ENCODE results near the gene WWC2. TPM values are rescaled to one million over a fixed set of nuclear protein-coding genes. Genes with fewer than 3 reads are reported as not detected.

Gene WWC2
- total and polyA plus RNA-seq, 2 donors (not counting 3 experiments of a cell fraction or from before 2014, with no cell fraction given): 12.9 to 52.2 TPM

GRCh38 chr4:183071222-183071621 lies 27.8 kb upstream of the WWC2 start:
- CTCF ChIA-PET: interaction anchor here (0.9 to 6.6 kb wide), 6 partner anchors 10 to 190 kb away, joined by 3 to 162 read pairs (median 9); no protein-coding TSS in a partner anchor
- no peak overlapping the region for H3K9ac ChIP-seq (replicated peaks; ENCODE audit: extremely low read depth, insufficient read depth, low read length)
- no peak overlapping the region for H3K27ac ChIP-seq (ENCODE audit: insufficient read depth, low read depth, low read length)

More at GRCh38 chr4:183071222-183071621, 27.8 kb upstream of the WWC2 start:
- intact Hi-C loops (cut with micrococcal nuclease): loop anchor here (10.0 kb wide), 1 partner anchor 1926 kb away; no protein-coding TSS in a partner anchor
- Histone ChIP-seq H2AFZ (ENCODE audit: low read depth, low read length) (no peak overlapping the region), H3K36me3 (ENCODE audit: control insufficient read depth in 2 of 2, extremely low read depth in 1 of 2, insufficient read depth in 2 of 2, low read length in 2 of 2) (no peaks in the 10 kb centered on the region), H3K9me3 (replicated peaks; ENCODE audit: control insufficient read depth, insufficient read depth, low read length) (no peaks in the 10 kb centered on the region), H3K79me2 (ENCODE audit: control insufficient read depth, insufficient read depth, low read length) (no peaks in the 10 kb centered on the region), H3K27me3 (ENCODE audit: control insufficient read depth in 2 of 2, insufficient read depth in 2 of 2, low read length in 2 of 2) (peaks cover 0 to 3% of the 10 kb centered on the region in 2 experiments), H3K4me3 (replicated peaks in 1 of 3; ENCODE audit: insufficient read depth in 1 of 3, low read depth in 1 of 3, low read length in 3 of 3) (no peak overlapping the region), H3K9me1 (replicated peaks; ENCODE audit: control insufficient read depth, extremely low read depth, insufficient read depth, low read length) (no peaks in the 10 kb centered on the region), H4K20me1 (replicated peaks; ENCODE audit: control insufficient read depth, extremely low read depth, insufficient read depth, low read length) (no peaks in the 10 kb centered on the region), H3K4me1 (ENCODE audit: control insufficient read depth, extremely low read depth, insufficient read depth, low read length) (peaks cover 4% of the 10 kb centered on the region), H3K4me2 (ENCODE audit: insufficient read depth, low read length) (no peak overlapping the region)
- BruUV-seq (replicated peaks): no TSS peak
- TF ChIP-seq POLR2A (IDR thresholded peaks at IDR 0.05; ENCODE audit: low read depth, low read length) (no peak), MYC (IDR thresholded peaks at IDR 0.05; ENCODE audit: low read depth, low read length) (no peak), FOS (IDR thresholded peaks at IDR 0.05; ENCODE audit: borderline replicate concordance, insufficient read depth, low read length) (no peak), JUN (IDR thresholded peaks at IDR 0.05; ENCODE audit: borderline replicate concordance, insufficient read depth, insufficient read length, low read depth) (no peak), POLR2AphosphoS5 (IDR thresholded peaks at IDR 0.05; ENCODE audit: insufficient read depth, low read depth, low read length) (no peak), EZH2 (IDR thresholded peaks at IDR 0.05; ENCODE audit: borderline replicate concordance, low read depth, low read length, severe bottlenecking) (no peak), GATA2 (IDR thresholded peaks at IDR 0.05; ENCODE audit: insufficient read depth, insufficient read length, low read depth, low read length) (no peak)
- TF ChIP-seq, protein P1, sequence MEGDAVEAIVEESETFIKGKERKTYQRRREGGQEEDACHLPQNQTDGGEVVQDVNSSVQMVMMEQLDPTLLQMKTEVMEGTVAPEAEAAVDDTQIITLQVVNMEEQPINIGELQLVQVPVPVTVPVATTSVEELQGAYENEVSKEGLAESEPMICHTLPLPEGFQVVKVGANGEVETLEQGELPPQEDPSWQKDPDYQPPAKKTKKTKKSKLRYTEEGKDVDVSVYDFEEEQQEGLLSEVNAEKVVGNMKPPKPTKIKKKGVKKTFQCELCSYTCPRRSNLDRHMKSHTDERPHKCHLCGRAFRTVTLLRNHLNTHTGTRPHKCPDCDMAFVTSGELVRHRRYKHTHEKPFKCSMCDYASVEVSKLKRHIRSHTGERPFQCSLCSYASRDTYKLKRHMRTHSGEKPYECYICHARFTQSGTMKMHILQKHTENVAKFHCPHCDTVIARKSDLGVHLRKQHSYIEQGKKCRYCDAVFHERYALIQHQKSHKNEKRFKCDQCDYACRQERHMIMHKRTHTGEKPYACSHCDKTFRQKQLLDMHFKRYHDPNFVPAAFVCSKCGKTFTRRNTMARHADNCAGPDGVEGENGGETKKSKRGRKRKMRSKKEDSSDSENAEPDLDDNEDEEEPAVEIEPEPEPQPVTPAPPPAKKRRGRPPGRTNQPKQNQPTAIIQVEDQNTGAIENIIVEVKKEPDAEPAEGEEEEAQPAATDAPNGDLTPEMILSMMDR (IDR thresholded peaks at IDR 0.05; ENCODE audit: extremely low read depth in 1 of 2, insufficient read depth in 1 of 2, low read depth in 1 of 2, low read length in 2 of 2): no peak
- TF ChIP-seq, protein P2, sequence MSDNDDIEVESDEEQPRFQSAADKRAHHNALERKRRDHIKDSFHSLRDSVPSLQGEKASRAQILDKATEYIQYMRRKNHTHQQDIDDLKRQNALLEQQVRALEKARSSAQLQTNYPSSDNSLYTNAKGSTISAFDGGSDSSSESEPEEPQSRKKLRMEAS (IDR thresholded peaks at IDR 0.05; ENCODE audit: insufficient read depth, insufficient read length): no peak
- POLR2A ChIA-PET: no interaction called here
- no peak for DNase-seq (ENCODE audit: low read depth, low spot score)
- dilution Hi-C loops (cut with MboI; ENCODE audit: extremely low pct_ligation_motif_present, low sequenced_read_pairs): no loop called here
- no peak for FAIRE-seq

Data from endothelial cell of umbilical vein (primary cell).